Activated naive CD4-positive, alpha-beta T cell treated with anti-CD3 and anti-CD28 coated beads for 36 hours (primary cell): ENCODE measurements around the gene COQ2. TPM values are rescaled to one million over a fixed set of nuclear protein-coding genes. Genes with fewer than 3 reads are reported as not detected.
A peak's percentile ranks its signal among the peaks of the same experiment; 100 is the strongest.
"Not testable (repeated sequence)": the region's sequence is repeated elsewhere in the genome, so short reads cannot be mapped to it uniquely, and the experiment has no call there.

Experiments used
- CTCF ChIA-PET: fragments of 350-600 bp; sonication (Branson Sonifier 250); formaldehyde crosslinking; loops from one replicate; lab custom pipeline; 2021; ENCODE audit warnings: antibody characterized with exemption; lab: Charles Lee
- DNase-seq: peaks from one replicate; pipeline ENCODE4 v3.0.0-alpha.2; 2020
- H3K27ac Mint-ChIP-seq: one replicate; pipeline ENCODE4 v1.8.0; 2021; ENCODE audit warnings: mild to moderate bottlenecking, mixed read lengths
- H3K27me3 Mint-ChIP-seq: one replicate; pipeline ENCODE4 v1.8.0; 2021; ENCODE audit warnings: low read depth, mixed read lengths
- H3K36me3 Mint-ChIP-seq: one replicate; pipeline ENCODE4 v1.8.0; 2021; ENCODE audit warnings: low read depth, mixed read lengths
- H3K4me1 Mint-ChIP-seq: one replicate; pipeline ENCODE4 v1.8.0; 2021; ENCODE audit warnings: low read depth, mixed read lengths
- H3K4me3 Mint-ChIP-seq: one replicate; pipeline ENCODE4 v1.8.0; 2021; ENCODE audit warnings: mild to moderate bottlenecking, moderate library complexity, mixed read lengths
- H3K9me3 Mint-ChIP-seq: one replicate; pipeline ENCODE4 v1.8.0; 2021; ENCODE audit warnings: mixed read lengths
- intact Hi-C: fragments of 100-400 bp; cut with micrococcal nuclease; formaldehyde crosslinking; loops from one replicate; pipeline ENCODE4 v1.15.1; 2023
- total RNA-seq, 2 experiments: library from RNA; stranded (reverse); gene quantifications; one replicate each; pipeline ENCODE4 v1.2.3, GENCODE V29; 2021

The COQ2 gene
- total RNA-seq = 10 to 100 TPM; 18.7 to 19.5 TPM

DNA sequence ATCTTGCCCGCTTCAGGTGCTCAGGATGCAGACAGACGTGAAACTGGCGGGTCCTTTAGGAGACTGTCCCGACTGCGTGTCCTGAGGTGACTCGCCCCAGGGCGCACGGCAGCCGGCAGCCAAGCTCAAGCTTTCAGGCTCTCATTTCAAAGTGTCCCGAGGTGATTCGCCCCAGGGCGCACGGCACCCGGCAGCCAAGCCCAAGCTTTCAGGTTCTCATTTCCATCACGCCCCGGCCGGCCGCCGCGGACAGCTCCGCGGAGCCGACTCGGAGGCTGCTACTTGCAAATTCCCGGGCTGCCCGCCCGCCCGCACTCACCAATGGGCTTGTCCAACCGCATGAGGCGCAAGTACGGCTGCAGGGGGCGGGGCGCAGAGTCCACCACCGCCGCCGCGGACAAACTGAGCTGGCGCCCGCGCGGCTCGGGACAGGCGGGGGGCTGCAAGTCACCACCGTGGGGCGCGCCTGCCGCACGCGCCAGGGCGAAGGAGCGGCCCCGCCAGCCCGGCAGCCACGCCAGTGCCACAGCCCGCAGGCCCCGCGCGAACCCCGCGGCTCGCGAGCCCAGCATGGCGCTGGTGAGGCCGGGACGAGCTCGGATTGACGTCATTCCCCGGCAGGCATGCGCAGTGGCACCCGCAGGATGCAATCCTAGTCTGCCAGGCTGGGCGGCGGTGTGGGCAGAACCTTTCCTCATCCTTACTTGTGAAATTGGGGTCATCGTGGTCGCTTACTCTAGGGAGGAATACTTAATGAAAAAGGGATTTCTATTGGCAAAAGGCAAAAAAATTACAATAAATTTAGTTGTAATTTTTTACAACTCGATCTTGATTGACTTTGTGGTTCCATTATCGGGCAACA, at the start of gene COQ2:
COQ2 (minus strand) TSS at position 606 of the 862 bp plus-strand sequence; CDS start at position 572, 34 bp downstream.
- peak; percentile 97 for DNase-seq
- Mint-ChIP-seq H3K27me3 (no peaks in the 10 kb centered on the region), H3K36me3 (peaks cover 4% of the 10 kb centered on the region), H3K27ac (peak within 1 kb of the TSS; percentile 91), H3K4me1 (peaks cover 34% of the 10 kb centered on the region), H3K9me3 (no peaks in the 10 kb centered on the region), H3K4me3 (peak within 1 kb of the TSS; percentile 93)
- CTCF ChIA-PET = interaction anchor here (0.6 to 4.1 kb wide), 24 partner anchors 8 to 349 kb away, joined by 3 to 18 read pairs (median 4); partner anchors contain the start of genes COPS4, HELQ and MRPS18C
- intact Hi-C loops = loop anchor here (1.0 to 5.0 kb wide), 13 partner anchors 50 to 854 kb away; partner anchors contain the start of genes ABRAXAS1, COPS4, ENOPH1 and GPAT3

DNA sequence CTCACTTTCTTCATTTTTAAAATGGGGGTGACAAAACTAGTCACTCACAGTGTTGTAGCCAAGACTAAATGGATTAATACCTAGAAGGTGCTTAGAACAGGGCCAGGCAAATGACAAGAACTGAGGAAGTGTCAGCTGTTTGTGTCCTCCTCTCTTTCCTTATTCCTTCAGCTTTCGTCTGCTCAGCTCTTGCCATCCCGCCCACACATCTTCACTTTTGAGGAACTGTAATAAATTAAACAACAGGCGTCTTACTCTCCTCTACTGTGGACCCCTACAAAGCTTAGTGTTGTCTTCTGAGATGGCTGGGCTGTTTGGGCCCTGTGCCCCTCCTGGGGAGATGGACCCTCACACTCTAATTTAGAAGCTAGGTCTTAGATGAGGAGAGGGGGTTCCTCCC, 47.4 kb upstream of the COQ2 start:
- intact Hi-C loops = no loop called here
- H3K9me3 Mint-ChIP-seq = no peaks in the 10 kb centered on the region
- H3K27me3 Mint-ChIP-seq = no peaks in the 10 kb centered on the region
- no peak overlapping the region for H3K27ac Mint-ChIP-seq
- CTCF ChIA-PET = no interaction called here
- peaks cover 3% of the 10 kb centered on the region for H3K36me3 Mint-ChIP-seq
- no peak overlapping the region for H3K4me3 Mint-ChIP-seq
- H3K4me1 Mint-ChIP-seq = peaks cover 18% of the 10 kb centered on the region
- DNase-seq = no peak

- intact Hi-C loops = no loop called here
- no peak for DNase-seq
- H3K36me3 Mint-ChIP-seq = peaks cover 3% of the 10 kb centered on the region
- no peak overlapping the region for H3K27ac Mint-ChIP-seq
- no peaks in the 10 kb centered on the region for H3K9me3 Mint-ChIP-seq
- H3K4me1 Mint-ChIP-seq = peaks cover 10% of the 10 kb centered on the region
- CTCF ChIA-PET = interaction anchor here (0.6 kb wide), 1 partner anchor 9 kb away, joined by 3 read pairs; no protein-coding TSS in a partner anchor
- H3K27me3 Mint-ChIP-seq = no peaks in the 10 kb centered on the region
- H3K4me3 Mint-ChIP-seq = no peak overlapping the region
Measured at GRCh38 chr4:83329521-83330110, 45.0 kb upstream of the COQ2 start.

GRCh38 chr4:83328521-83329187, 44.1 kb upstream of the COQ2 start:
- H3K4me1 Mint-ChIP-seq = peaks cover 6% of the 10 kb centered on the region
- intact Hi-C loops = no loop called here
- H3K9me3 Mint-ChIP-seq = no peaks in the 10 kb centered on the region
- CTCF ChIA-PET = no interaction called here
- H3K27me3 Mint-ChIP-seq = no peaks in the 10 kb centered on the region
- no peak for DNase-seq
- no peak overlapping the region for H3K27ac Mint-ChIP-seq
- no peak overlapping the region for H3K4me3 Mint-ChIP-seq
- H3K36me3 Mint-ChIP-seq = peaks cover 3% of the 10 kb centered on the region

- Mint-ChIP-seq H3K36me3 (peaks cover 5% of the 10 kb centered on the region), H3K9me3 (no peaks in the 10 kb centered on the region), H3K4me1 (peaks cover 2% of the 10 kb centered on the region), H3K27me3 (no peaks in the 10 kb centered on the region), H3K4me3 (no peak overlapping the region), H3K27ac (no peak overlapping the region)
- DNase-seq = no peak
- intact Hi-C loops = no loop called here
- CTCF ChIA-PET = no interaction called here
Measured at GRCh38 chr4:83326546-83326945, 41.9 kb upstream of the COQ2 start.

GRCh38 chr4:83325306-83325705, 40.7 kb upstream of the COQ2 start:
- H3K27me3 Mint-ChIP-seq, H3K4me3 Mint-ChIP-seq, intact Hi-C loops, H3K36me3 Mint-ChIP-seq, DNase-seq, H3K4me1 Mint-ChIP-seq, CTCF ChIA-PET, H3K9me3 Mint-ChIP-seq, H3K27ac Mint-ChIP-seq: not testable (repeated sequence)

DNA sequence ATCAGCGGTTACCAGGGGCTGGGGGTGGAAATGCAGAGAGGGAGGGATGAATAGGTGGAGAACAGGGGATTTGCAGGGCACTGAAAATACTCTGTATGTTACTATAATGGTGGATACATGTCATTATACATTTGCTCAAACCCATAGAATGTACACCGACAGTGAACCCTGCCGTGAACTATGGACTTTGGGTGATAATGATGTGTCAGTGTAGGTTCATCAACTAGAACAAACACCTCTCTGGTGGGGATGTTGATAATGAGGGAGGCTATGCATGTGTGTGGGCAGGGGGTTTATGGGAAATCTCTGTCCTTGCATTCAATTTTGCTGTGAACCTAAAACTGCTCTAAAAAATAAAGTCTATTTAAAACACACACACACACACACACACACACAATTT, 38.5 kb upstream of the COQ2 start:
- H3K9me3 Mint-ChIP-seq = no peaks in the 10 kb centered on the region
- H3K27ac Mint-ChIP-seq = no peak overlapping the region
- intact Hi-C loops = no loop called here
- H3K27me3 Mint-ChIP-seq = no peaks in the 10 kb centered on the region
- no peak overlapping the region for H3K4me3 Mint-ChIP-seq
- H3K4me1 Mint-ChIP-seq = peaks cover 6% of the 10 kb centered on the region
- DNase-seq = no peak
- CTCF ChIA-PET = no interaction called here
- H3K36me3 Mint-ChIP-seq = peaks cover 14% of the 10 kb centered on the region

DNA sequence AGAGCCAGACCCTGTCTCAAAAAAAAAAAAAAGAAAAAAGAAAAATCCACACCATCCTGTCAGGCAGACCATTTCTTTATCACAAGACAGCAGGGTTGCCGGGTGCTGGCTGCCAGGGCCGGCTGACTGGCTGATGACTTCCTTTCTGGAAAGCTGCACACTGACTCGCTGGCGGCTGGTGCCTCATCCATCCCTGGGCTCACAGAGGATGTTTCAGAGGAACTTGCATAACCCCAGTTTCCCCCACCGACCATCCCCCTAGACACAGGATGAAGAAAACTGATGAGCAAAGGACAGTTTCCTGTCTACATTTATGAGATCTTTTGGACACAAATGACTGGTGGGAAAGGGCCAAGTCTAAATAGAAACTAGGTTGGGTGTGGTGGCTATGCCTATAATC, 36.0 kb upstream of the COQ2 start:
- CTCF ChIA-PET = interaction anchor here (0.7 kb wide), 1 partner anchor 188 kb away, joined by 3 read pairs; no protein-coding TSS in a partner anchor
- Mint-ChIP-seq H3K27ac (peak overlapping the region; percentile 10), H3K4me3 (no peak overlapping the region), H3K9me3 (no peaks in the 10 kb centered on the region), H3K4me1 (peaks cover 6% of the 10 kb centered on the region), H3K36me3 (peaks cover 19% of the 10 kb centered on the region), H3K27me3 (no peaks in the 10 kb centered on the region)
- intact Hi-C loops = loop anchor here (1.0 kb wide), 1 partner anchor 14 kb away; the partner anchor contains the start of gene HPSE
- DNase-seq = peak; percentile 68

DNA sequence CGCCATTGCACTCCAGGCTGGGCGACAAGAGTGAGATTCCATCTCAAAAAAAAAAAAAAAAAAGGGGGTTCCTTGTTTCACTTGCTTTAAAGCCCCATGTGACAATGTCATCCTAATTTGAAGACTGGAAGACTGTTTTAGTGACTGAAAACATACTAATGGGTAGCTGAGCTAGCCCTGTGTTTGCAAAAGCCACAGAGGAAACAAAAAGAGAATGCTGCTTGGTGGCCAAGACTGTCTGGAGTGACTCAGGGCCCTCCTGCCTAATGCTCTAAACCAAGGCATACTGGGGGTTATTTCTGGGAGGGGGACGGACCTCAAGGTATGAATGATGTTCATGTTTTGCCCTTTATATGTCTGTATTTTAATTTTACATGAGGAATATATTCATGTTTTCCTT, 34.1 kb upstream of the COQ2 start:
- CTCF ChIA-PET = interaction anchor here (0.6 kb wide), 1 partner anchor 96 kb away, joined by 4 read pairs; no protein-coding TSS in a partner anchor
- H3K27ac Mint-ChIP-seq = no peak overlapping the region
- DNase-seq = no peak
- H3K4me1 Mint-ChIP-seq = peaks cover 6% of the 10 kb centered on the region
- H3K36me3 Mint-ChIP-seq = peaks cover 19% of the 10 kb centered on the region
- H3K4me3 Mint-ChIP-seq = no peak overlapping the region
- no peaks in the 10 kb centered on the region for H3K9me3 Mint-ChIP-seq
- H3K27me3 Mint-ChIP-seq = no peaks in the 10 kb centered on the region
- intact Hi-C loops = no loop called here

DNA sequence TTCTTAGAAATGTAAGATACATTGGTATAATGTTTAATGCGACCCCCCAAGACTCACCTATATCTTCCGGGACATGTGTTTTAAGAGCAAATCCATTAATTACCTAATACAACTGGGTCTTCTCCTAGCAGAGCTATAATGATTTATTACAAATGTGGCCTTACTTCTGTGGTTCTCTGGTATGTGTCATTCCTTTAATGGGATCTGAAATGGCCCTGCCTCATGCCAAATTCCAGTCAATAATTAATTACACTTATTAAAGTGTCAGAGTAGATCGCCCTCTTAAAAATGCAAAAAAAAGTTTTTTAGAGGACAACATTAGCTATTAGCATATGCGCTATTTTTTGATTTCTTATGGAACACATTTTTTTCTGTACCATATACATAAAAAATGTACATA, 33.1 kb upstream of the COQ2 start:
- intact Hi-C loops = no loop called here
- Mint-ChIP-seq H3K4me3 (no peak overlapping the region), H3K27me3 (no peaks in the 10 kb centered on the region), H3K27ac (no peak overlapping the region), H3K9me3 (no peaks in the 10 kb centered on the region), H3K4me1 (peaks cover 6% of the 10 kb centered on the region), H3K36me3 (peaks cover 19% of the 10 kb centered on the region)
- DNase-seq = no peak
- CTCF ChIA-PET = interaction anchor here (0.6 kb wide), 1 partner anchor 142 kb away, joined by 3 read pairs; no protein-coding TSS in a partner anchor

- no peaks in the 10 kb centered on the region for H3K27me3 Mint-ChIP-seq
- H3K9me3 Mint-ChIP-seq = no peaks in the 10 kb centered on the region
- H3K36me3 Mint-ChIP-seq = peaks cover 21% of the 10 kb centered on the region
- H3K4me1 Mint-ChIP-seq = peaks cover 6% of the 10 kb centered on the region
- no peak overlapping the region for H3K4me3 Mint-ChIP-seq
- H3K27ac Mint-ChIP-seq = no peak overlapping the region
- CTCF ChIA-PET = interaction anchor here (0.6 kb wide), 1 partner anchor 228 kb away, joined by 3 read pairs; no protein-coding TSS in a partner anchor
- intact Hi-C loops = no loop called here
- DNase-seq = no peak
Measured at GRCh38 chr4:83316459-83317165, 32.0 kb upstream of the COQ2 start.
